Smooth muscle cell (in vitro differentiated cells): ENCODE results near the gene CBFA2T3. TPM values are rescaled to one million over a fixed set of nuclear protein-coding genes. Genes with fewer than 3 reads are reported as not detected.

Experiments
- DNase-seq: peaks from one replicate; lab custom pipeline; 2025; ENCODE audit not compliant: unreplicated experiment; lab: John Stamatoyannopoulos, UW
- H2AFZ ChIP-seq: fragments of 200-600 bp; sonication (generic); 2 replicates; pipeline ENCODE4 v1.6.0; 2016; ENCODE audit warnings: antibody characterized with exemption, low read depth, mild to moderate bottlenecking
- H3F3A ChIP-seq: fragments of 200-600 bp; sonication (generic); 2 replicates; pipeline ENCODE4 v1.6.0; 2017; ENCODE audit warnings: antibody characterized with exemption, low read depth
- H3K27ac ChIP-seq: fragments of 200-600 bp; sonication (generic); 2 replicates; pipeline ENCODE4 v1.5.1; 2016; ENCODE audit warnings: low read depth, mild to moderate bottlenecking
- H3K27me3 ChIP-seq: fragments of 200-600 bp; sonication (generic); 2 replicates; pipeline ENCODE4 v1.6.1; 2016; ENCODE audit warnings: low read depth, mild to moderate bottlenecking
- H3K36me3 ChIP-seq: fragments of 200-600 bp; sonication (generic); 2 replicates; pipeline ENCODE4 v1.5.1; 2016; ENCODE audit warnings: low read depth
- H3K4me1 ChIP-seq: fragments of 200-600 bp; sonication (generic); 2 replicates; pipeline ENCODE4 v1.5.1; 2016; ENCODE audit warnings: low read depth
- H3K4me2 ChIP-seq: fragments of 200-600 bp; sonication (generic); 2 replicates; pipeline ENCODE4 v1.6.0; 2016; ENCODE audit warnings: mild to moderate bottlenecking
- H3K4me3 ChIP-seq: fragments of 200-600 bp; sonication (generic); 2 replicates; pipeline ENCODE4 v1.5.1; 2016; ENCODE audit warnings: mild to moderate bottlenecking
- H3K79me2 ChIP-seq: fragments of 200-600 bp; sonication (generic); 2 replicates; pipeline ENCODE4 v1.6.0; 2016; ENCODE audit warnings: low read depth, mild to moderate bottlenecking
- H3K9ac ChIP-seq: fragments of 200-600 bp; sonication (generic); 2 replicates; pipeline ENCODE4 v1.6.0; 2016; ENCODE audit warnings: low read depth
- H3K9me3 ChIP-seq: fragments of 200-600 bp; sonication (generic); replicated peaks from 2 replicates; pipeline ENCODE4 v1.5.1; 2016; ENCODE audit warnings: low read depth
- H4K20me1 ChIP-seq: fragments of 200-600 bp; sonication (generic); 2 replicates; pipeline ENCODE4 v1.6.0; 2016; ENCODE audit warnings: low read depth
- CTCF ChIP-seq: fragments of 200-600 bp; sonication (generic); IDR thresholded peaks from 2 replicates; pipeline ENCODE4 v1.5.1; 2017; ENCODE audit warnings: borderline replicate concordance, mild to moderate bottlenecking, antibody characterized with exemption; ENCODE audit not compliant: insufficient read depth, poor library complexity, severe bottlenecking
- WGBS: methylation state at CpG from one replicate; pipeline ENCODE4 v1.1.7; 2016; ENCODE audit warnings: low lambda C conversion rate; 5-methylcytosine and 5-hydroxymethylcytosine counted together
- polyA plus RNA-seq: library from polyadenylated mRNA; unstranded; fragments of >200 nt; fragmentation: Nextera tagmentation; extraction: Ambion mirVana; gene quantifications from 2 replicates; pipeline ENCODE4 v1.2.1, GENCODE V29; 2016
- total RNA-seq: library from RNA; depleted of rRNA; stranded (reverse); fragments of >200 nt; gene quantifications from 2 replicates; pipeline ENCODE4 v1.2.3, GENCODE V29; 2014

The CBFA2T3 gene
- total and polyA plus RNA-seq, 2 experiments from 2014 or later: 0.25 TPM; not detected in 1

- no peaks in the 10 kb centered on the region for H3K4me1 ChIP-seq
- H3K36me3 ChIP-seq: no peaks in the 10 kb centered on the region
- TF ChIP-seq CTCF: no peak
- no peak overlapping the region for H3K4me3 ChIP-seq
- no peak overlapping the region for H3K4me2 ChIP-seq
- 91% methylated on average over 34 of the region's 36 CpGs for WGBS
- H3K9ac ChIP-seq: no peak overlapping the region
- no peak overlapping the region for H3K27ac ChIP-seq
- no peak overlapping the region for H2AFZ ChIP-seq
- H4K20me1 ChIP-seq: no peaks in the 10 kb centered on the region
- no peaks in the 10 kb centered on the region for H3F3A ChIP-seq
- DNase-seq: no peak
- no peaks in the 10 kb centered on the region for H3K9me3 ChIP-seq
- no peaks in the 10 kb centered on the region for H3K79me2 ChIP-seq
- no peaks in the 10 kb centered on the region for H3K27me3 ChIP-seq
These were observed 96.6 kb downstream of the CBFA2T3 start for GRCh38 chr16:88880226-88881006.

- WGBS: 90% methylated on average over 6 of the region's 11 CpGs
- no peaks in the 10 kb centered on the region for H3F3A ChIP-seq
These were observed 97.3 kb downstream of the CBFA2T3 start for GRCh38 chr16:88879788-88880055.

GRCh38 chr16:88878967-88879787 lies 97.8 kb downstream of the CBFA2T3 start:
- no peak for DNase-seq
- Histone ChIP-seq H3K79me2 (no peaks in the 10 kb centered on the region), H3K9me3 (no peaks in the 10 kb centered on the region), H2AFZ (no peak overlapping the region), H3F3A (no peaks in the 10 kb centered on the region), H3K27ac (no peak overlapping the region), H3K36me3 (no peaks in the 10 kb centered on the region), H3K27me3 (no peaks in the 10 kb centered on the region), H3K4me2 (no peak overlapping the region), H4K20me1 (no peaks in the 10 kb centered on the region), H3K4me3 (no peak overlapping the region), H3K9ac (no peak overlapping the region), H3K4me1 (no peaks in the 10 kb centered on the region)
- TF ChIP-seq CTCF: no peak
- 90% methylated on average over 35 of the region's 45 CpGs for WGBS

More at GRCh38 chr16:88879788-88880055, 97.3 kb downstream of the CBFA2T3 start:
- no peaks in the 10 kb centered on the region for H3K9me3 ChIP-seq
- no peak overlapping the region for H3K9ac ChIP-seq
- H2AFZ ChIP-seq: no peak overlapping the region
- H4K20me1 ChIP-seq: no peaks in the 10 kb centered on the region
- no peak overlapping the region for H3K4me2 ChIP-seq
- no peak for DNase-seq
- H3K27me3 ChIP-seq: no peaks in the 10 kb centered on the region
- H3K27ac ChIP-seq: no peak overlapping the region
- no peaks in the 10 kb centered on the region for H3K36me3 ChIP-seq
- no peak overlapping the region for H3K4me3 ChIP-seq
- H3K4me1 ChIP-seq: no peaks in the 10 kb centered on the region
- H3K79me2 ChIP-seq: no peaks in the 10 kb centered on the region
- TF ChIP-seq CTCF: no peak

GRCh38 chr16:88878356-88878755 lies 98.7 kb downstream of the CBFA2T3 start:
- no peaks in the 10 kb centered on the region for H3K36me3 ChIP-seq
- TF ChIP-seq CTCF: no peak
- no peaks in the 10 kb centered on the region for H3K9me3 ChIP-seq
- no peaks in the 10 kb centered on the region for H3K79me2 ChIP-seq
- no peaks in the 10 kb centered on the region for H3K27me3 ChIP-seq
- DNase-seq: no peak
- no peaks in the 10 kb centered on the region for H3K4me1 ChIP-seq
- H3K4me2 ChIP-seq: no peak overlapping the region
- WGBS: 93% methylated on average over 20 of the region's 20 CpGs
- H3K27ac ChIP-seq: no peak overlapping the region
- H2AFZ ChIP-seq: no peak overlapping the region
- no peak overlapping the region for H3K9ac ChIP-seq
- H3F3A ChIP-seq: no peaks in the 10 kb centered on the region
- H3K4me3 ChIP-seq: no peak overlapping the region
- H4K20me1 ChIP-seq: no peaks in the 10 kb centered on the region
